ENCODE measurements around the gene CLCN7. TPM values are rescaled to one million over a fixed set of nuclear protein-coding genes. Genes with fewer than 3 reads are reported as not detected.
"Not testable (repeated sequence)": the region's sequence is repeated elsewhere in the genome, so short reads cannot be mapped to it uniquely, and the experiment has no call there.

Gene CLCN7
- total RNA-seq, 3 donors from 2014 or later (not counting 1 experiment from before 2014, with no cell fraction given) = 117 to 125 (median 118) TPM

- intact Hi-C loops (cut with micrococcal nuclease) = no loop called here
- Mint-ChIP-seq H3K36me3 (no peaks in the 10 kb centered on the region), H3K27ac (no peak overlapping the region), H3K9me3 (no peaks in the 10 kb centered on the region), H3K27me3 (ENCODE audit: low read depth in 2 of 2) (no peaks in the 10 kb centered on the region), H3K4me1 (peaks cover 0 to 10% of the 10 kb centered on the region in 2 donors), H3K4me3 (no peak overlapping the region)
- no peak overlapping the region for H3K4me3 ChIP-seq (ENCODE audit: low read length)
- H3K4me1 ChIP-seq (ENCODE audit: control insufficient read depth, insufficient read depth, low read length) = peaks cover 11% of the 10 kb centered on the region
- H3K27ac ChIP-seq (ENCODE audit: low read length) = no peak overlapping the region
- no peak for TF ChIP-seq CTCF (IDR thresholded peaks at IDR 0.05)
- ATAC-seq (no peak), DNase-seq (no peak)
- WGBS (ENCODE audit: insufficient coverage) = 90% methylated on average over 38 of the region's 38 CpGs
- H3K36me3 ChIP-seq (ENCODE audit: control insufficient read depth, insufficient read depth, low read length) = peaks cover 13% of the 10 kb centered on the region
- H3K9me3 ChIP-seq (ENCODE audit: control insufficient read depth, insufficient read depth, low read length) = no peaks in the 10 kb centered on the region
- H3K27me3 ChIP-seq (ENCODE audit: control insufficient read depth, insufficient read depth, low read length) = no peaks in the 10 kb centered on the region
Observed at GRCh38 chr16:1443403-1443973, 31.3 kb downstream of the CLCN7 start.

GRCh38 chr16:1442697-1443096, 32.1 kb downstream of the CLCN7 start:
- DNase-seq (no peak), ATAC-seq (no peak)
- no peaks in the 10 kb centered on the region for H3K27me3 Mint-ChIP-seq (ENCODE audit: low read depth in 2 of 2)

GRCh38 chr16:1441391-1441829, 33.4 kb downstream of the CLCN7 start:
- Histone ChIP-seq H3K27ac (ENCODE audit: low read length) (no peak overlapping the region), H3K9me3 (ENCODE audit: control insufficient read depth, insufficient read depth, low read length) (no peaks in the 10 kb centered on the region), H3K27me3 (ENCODE audit: control insufficient read depth, insufficient read depth, low read length) (no peaks in the 10 kb centered on the region), H3K4me1 (ENCODE audit: control insufficient read depth, insufficient read depth, low read length) (peaks cover 11% of the 10 kb centered on the region), H3K4me3 (ENCODE audit: low read length) (no peak overlapping the region), H3K36me3 (ENCODE audit: control insufficient read depth, insufficient read depth, low read length) (peaks cover 4% of the 10 kb centered on the region)
- intact Hi-C loops (cut with micrococcal nuclease) = no loop called here
- ATAC-seq (no peak), DNase-seq (no peak)
- TF ChIP-seq CTCF (IDR thresholded peaks at IDR 0.05) = no peak
- Mint-ChIP-seq H3K36me3 (no peaks in the 10 kb centered on the region), H3K9me3 (no peaks in the 10 kb centered on the region), H3K27me3 (ENCODE audit: low read depth in 2 of 2) (no peaks in the 10 kb centered on the region), H3K4me3 (no peak overlapping the region), H3K27ac (no peak overlapping the region), H3K4me1 (peaks cover 0 to 10% of the 10 kb centered on the region in 2 donors)
- 92% methylated on average over 22 of the region's 22 CpGs for WGBS (ENCODE audit: insufficient coverage)

More at GRCh38 chr16:1442697-1443096, 32.1 kb downstream of the CLCN7 start:
- intact Hi-C loops (cut with micrococcal nuclease) = no loop called here
- H3K36me3 ChIP-seq (ENCODE audit: control insufficient read depth, insufficient read depth, low read length) = peaks cover 10% of the 10 kb centered on the region
- 89% methylated on average over 24 of the region's 24 CpGs for WGBS (ENCODE audit: insufficient coverage)
- H3K4me3 Mint-ChIP-seq = no peak overlapping the region
- no peaks in the 10 kb centered on the region for H3K9me3 Mint-ChIP-seq
- H3K4me1 Mint-ChIP-seq = peaks cover 0 to 10% of the 10 kb centered on the region in 2 donors
- H3K27ac Mint-ChIP-seq = no peak overlapping the region
- no peaks in the 10 kb centered on the region for H3K9me3 ChIP-seq (ENCODE audit: control insufficient read depth, insufficient read depth, low read length)
- H3K27me3 ChIP-seq (ENCODE audit: control insufficient read depth, insufficient read depth, low read length) = no peaks in the 10 kb centered on the region
- H3K4me1 ChIP-seq (ENCODE audit: control insufficient read depth, insufficient read depth, low read length) = peaks cover 11% of the 10 kb centered on the region
- no peaks in the 10 kb centered on the region for H3K36me3 Mint-ChIP-seq
- no peak overlapping the region for H3K27ac ChIP-seq (ENCODE audit: low read length)
- H3K4me3 ChIP-seq (ENCODE audit: low read length) = no peak overlapping the region
- TF ChIP-seq CTCF (IDR thresholded peaks at IDR 0.05) = no peak

GRCh38 chr16:1439699-1440074, 35.1 kb downstream of the CLCN7 start:
- H3K4me3 Mint-ChIP-seq; H3K27me3 Mint-ChIP-seq (ENCODE audit: low read depth in 2 of 2); H3K4me1 ChIP-seq (ENCODE audit: control insufficient read depth, insufficient read depth, low read length); H3K27me3 ChIP-seq (ENCODE audit: control insufficient read depth, insufficient read depth, low read length); H3K4me1 Mint-ChIP-seq; H3K9me3 ChIP-seq (ENCODE audit: control insufficient read depth, insufficient read depth, low read length); H3K4me3 ChIP-seq (ENCODE audit: low read length); ATAC-seq; H3K36me3 ChIP-seq (ENCODE audit: control insufficient read depth, insufficient read depth, low read length); DNase-seq; H3K9me3 Mint-ChIP-seq; H3K27ac Mint-ChIP-seq; H3K36me3 Mint-ChIP-seq; H3K27ac ChIP-seq (ENCODE audit: low read length); intact Hi-C loops (cut with micrococcal nuclease): not testable (repeated sequence)
- WGBS (ENCODE audit: insufficient coverage) = 100% methylated on average over 4 of the region's 4 CpGs
